ENCODE measurements around the gene NFS1. TPM values are rescaled to one million over a fixed set of nuclear protein-coding genes. Genes with fewer than 3 reads are reported as not detected.

NFS1 gene
- total RNA-seq, 4 donors from 2014 or later: 21.1 to 45.5 (median 36.3) TPM

- no peak overlapping the region for H3K27ac ChIP-seq
- no peaks in the 10 kb centered on the region for H3K27me3 ChIP-seq
- H3K4me3 ChIP-seq (replicated peaks in 1 of 3): no peak overlapping the region
- intact Hi-C loops (cut with DNase I): no loop called here
- DNase-seq: no peak
- peaks cover under 1 to 5% of the 10 kb centered on the region in 2 donors for H3K36me3 ChIP-seq
- H3K9me3 ChIP-seq: no peaks in the 10 kb centered on the region
- 85 to 89% methylated on average over 2 of the region's 2 CpGs for WGBS, 2 donors
- TF ChIP-seq CTCF (IDR thresholded peaks at IDR 0.05) (no peak), POLR2A (IDR thresholded peaks at IDR 0.05) (no peak)
- H3K4me1 ChIP-seq: no peaks in the 10 kb centered on the region
These were observed 63.1 kb downstream of the NFS1 start for GRCh38 chr20:35636095-35636494.

- H3K27me3 ChIP-seq: no peaks in the 10 kb centered on the region
- H3K27ac ChIP-seq: no peak overlapping the region
- H3K4me3 ChIP-seq (replicated peaks in 1 of 3): no peak overlapping the region
- intact Hi-C loops (cut with DNase I): no loop called here
- H3K36me3 ChIP-seq: peaks cover 5 to 9% of the 10 kb centered on the region in 2 donors
- TF ChIP-seq POLR2A (IDR thresholded peaks at IDR 0.05) (no peak), CTCF (IDR thresholded peaks at IDR 0.05) (no peak)
- no peak for DNase-seq
- H3K4me1 ChIP-seq: no peaks in the 10 kb centered on the region
- H3K9me3 ChIP-seq: no peaks in the 10 kb centered on the region
- WGBS, 2 donors: 73% methylated on average over 4 of the region's 4 CpGs
These were observed 63.5 kb downstream of the NFS1 start for GRCh38 chr20:35635652-35636051.

- H3K27me3 ChIP-seq: no peaks in the 10 kb centered on the region
- intact Hi-C loops (cut with DNase I): no loop called here
- 97 to 100% methylated on average over 12 to 13 of the region's 13 CpGs for WGBS, 2 donors
- H3K27ac ChIP-seq: no peak overlapping the region
- no peak overlapping the region for H3K4me3 ChIP-seq (replicated peaks in 1 of 3)
- H3K9me3 ChIP-seq: no peaks in the 10 kb centered on the region
- DNase-seq: no peak
- no peak for TF ChIP-seq POLR2A (IDR thresholded peaks at IDR 0.05)
- no peak for TF ChIP-seq CTCF (IDR thresholded peaks at IDR 0.05)
- H3K4me1 ChIP-seq: no peaks in the 10 kb centered on the region
- H3K36me3 ChIP-seq: peaks cover 26 to 30% of the 10 kb centered on the region in 2 donors
These were observed 66.5 kb downstream of the NFS1 start for GRCh38 chr20:35632539-35633115.

- Histone ChIP-seq H3K27me3 (no peaks in the 10 kb centered on the region), H3K9me3 (no peaks in the 10 kb centered on the region), H3K4me1 (no peaks in the 10 kb centered on the region), H3K27ac (no peak overlapping the region), H3K36me3 (peaks cover 39 to 47% of the 10 kb centered on the region in 2 donors), H3K4me3 (replicated peaks in 1 of 3) (no peak overlapping the region)
- TF ChIP-seq CTCF (IDR thresholded peaks at IDR 0.05): no peak
- no peak for TF ChIP-seq POLR2A (IDR thresholded peaks at IDR 0.05)
- 93 to 96% methylated on average over 4 of the region's 4 CpGs for WGBS, 2 donors
- intact Hi-C loops (cut with DNase I): no loop called here
- no peak for DNase-seq
These were observed 68.5 kb downstream of the NFS1 start for GRCh38 chr20:35630636-35631035.

- WGBS, 2 donors: 95 to 98% methylated on average over 8 to 12 of the region's 12 CpGs
- TF ChIP-seq POLR2A (IDR thresholded peaks at IDR 0.05): no peak
- TF ChIP-seq CTCF (IDR thresholded peaks at IDR 0.05): no peak
- DNase-seq: no peak
- Histone ChIP-seq H3K27me3 (no peaks in the 10 kb centered on the region), H3K36me3 (peaks cover 46 to 57% of the 10 kb centered on the region in 2 donors), H3K4me3 (replicated peaks in 1 of 3) (no peak overlapping the region), H3K27ac (no peak overlapping the region), H3K4me1 (no peaks in the 10 kb centered on the region), H3K9me3 (no peaks in the 10 kb centered on the region)
- intact Hi-C loops (cut with DNase I): no loop called here
These were observed 69.6 kb downstream of the NFS1 start for GRCh38 chr20:35629427-35630145.
